Measurements from ENCODE around the gene SLX1B. TPM values are rescaled to one million over a fixed set of nuclear protein-coding genes. Genes with fewer than 3 reads are reported as not detected.

The SLX1B gene
- total RNA-seq: 17.8 and 22.9 TPM in 2 replicates

DNA sequence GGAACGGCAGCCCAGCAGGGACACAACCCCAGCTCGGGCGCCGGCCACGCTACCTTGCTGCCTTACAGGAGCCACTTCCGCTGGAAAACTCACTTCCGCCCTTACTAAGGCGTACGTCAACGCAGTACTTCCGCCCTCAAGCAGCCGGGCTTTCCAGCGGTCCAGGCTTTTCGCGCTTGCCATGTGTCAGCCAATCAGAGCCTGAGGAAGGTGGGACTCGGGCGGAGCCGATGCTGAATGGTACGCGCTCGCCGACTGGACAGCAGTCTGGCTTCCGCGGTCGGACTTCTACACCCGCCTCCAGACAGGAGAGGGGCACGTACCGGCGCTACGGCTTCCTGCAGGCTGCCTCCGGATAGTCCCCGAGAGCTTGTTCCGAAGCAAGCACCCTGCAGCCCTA is at the start of gene SLX1B, which contains the start of gene BOLA2:
Gene SLX1B (plus strand): TSS at position 265 of the 400 bp plus-strand sequence.
Gene BOLA2 (minus strand): TSS at position 83 of the 400 bp plus-strand sequence. CDS start 98 bp downstream, outside the sequence.

DNA sequence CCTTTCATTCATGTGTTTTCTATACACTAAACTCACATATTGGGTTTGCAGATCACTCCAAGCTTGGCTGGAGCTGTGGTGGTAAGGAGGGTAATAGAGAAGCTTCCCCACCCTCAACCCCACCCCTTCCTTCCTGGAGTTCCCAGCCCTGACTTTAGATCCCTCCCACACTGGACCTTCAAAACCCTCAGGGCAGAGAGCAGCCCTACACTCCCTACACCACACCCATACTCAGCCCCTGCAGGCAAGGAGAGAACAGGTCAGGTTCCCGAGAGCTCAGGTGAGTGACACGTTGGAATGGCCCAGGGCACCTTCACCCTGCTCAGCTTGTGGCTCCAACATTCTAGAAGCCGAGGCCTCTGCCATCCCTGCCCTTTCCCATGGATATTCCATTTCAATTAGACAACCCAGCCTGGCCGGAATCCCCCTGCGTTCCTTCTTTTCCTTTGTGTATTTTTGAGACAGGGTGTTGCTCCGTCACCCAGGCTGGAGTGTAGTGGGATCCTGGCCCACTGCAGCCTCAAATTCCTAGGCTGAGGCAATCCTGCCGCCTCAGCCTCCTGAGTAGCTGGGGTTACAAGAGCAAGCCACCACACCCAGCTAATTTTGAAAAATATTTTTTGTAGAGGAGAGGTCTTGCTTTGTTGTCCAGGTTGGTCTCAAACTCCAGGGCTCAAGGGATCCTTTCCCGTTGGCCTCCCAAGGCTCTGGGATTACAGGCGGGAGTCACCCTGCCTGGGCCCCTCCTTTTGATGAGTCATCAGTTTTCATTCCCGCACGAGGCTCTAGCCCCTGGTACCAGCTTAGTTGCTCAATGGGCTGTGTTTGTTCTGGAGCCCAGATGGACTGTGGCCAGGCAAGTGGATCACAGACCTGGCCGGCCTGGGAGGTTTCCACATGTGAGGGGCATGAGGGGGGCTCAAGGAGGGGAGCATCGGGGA is 5.6 kb downstream of the SLX1B start, which contains the start of gene SULT1A4:
Gene SULT1A4 (plus strand): TSS at position 208 of the 941 bp plus-strand sequence. CDS start 1,473 bp downstream, outside the sequence.

DNA sequence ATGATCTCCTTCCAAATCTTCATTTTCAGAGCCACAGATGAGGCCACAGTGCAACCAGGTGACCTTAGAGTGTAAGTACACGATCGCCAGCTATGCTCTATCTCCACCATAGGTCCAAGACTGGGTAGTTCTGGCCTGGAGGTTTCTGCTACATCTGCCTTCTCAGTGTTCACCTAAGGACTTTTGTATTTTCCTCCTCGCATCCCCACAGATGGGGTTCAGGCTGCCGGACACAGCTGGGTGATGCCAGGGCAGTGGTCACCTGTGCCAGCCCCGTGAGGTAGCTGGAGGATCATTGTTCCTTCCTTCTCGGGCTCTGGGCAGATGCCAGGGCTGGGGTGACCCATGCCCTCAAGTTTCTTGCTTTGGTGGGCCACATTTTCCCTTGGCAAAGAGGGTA is 52.0 kb downstream of the SLX1B start, which contains the start of gene NPIPB12:
Gene NPIPB12 (minus strand): TSS at position 101 of the 400 bp plus-strand sequence.

Other genes starting within 250 kb of the SLX1B start
- 0.12 TPM in 1 of 2 replicates, not detected in the other for gene NPIPB11, start 47.8 kb upstream of the SLX1B start, total RNA-seq
- gene BOLA2, start 182 bp upstream of the SLX1B start, total RNA-seq: 2.6 and 6.3 TPM in 2 replicates
- gene SULT1A4, start 5.4 kb downstream of the SLX1B start, total RNA-seq: 4.2 and 6.2 TPM in 2 replicates
- 3.3 and 7.9 TPM in 2 replicates for gene NPIPB12, start 51.9 kb downstream of the SLX1B start, total RNA-seq
- gene SPN, start 208.7 kb downstream of the SLX1B start, total RNA-seq: not detected in 2 replicates
- 76.7 and 105 TPM in 2 replicates for gene QPRT, start 224.6 kb downstream of the SLX1B start, total RNA-seq